Neural cell (in vitro differentiated cells): ENCODE data around the gene SOCS4.

Experiments used
- EP300 ChIP-seq: fragments of 450-650 bp; conservative IDR thresholded peaks from 2 replicates; pipeline ENCODE4 v1.6.1; 2014; ENCODE audit warnings: antibody characterized with exemption, mild to moderate bottlenecking, moderate library complexity; ENCODE audit not compliant: poor library complexity, severe bottlenecking
- EZH2 ChIP-seq: fragments of 200-600, 300-800 bp; shearing (Covaris generic), sonication (generic); IDR thresholded peaks from 2 replicates; pipeline ENCODE4 v1.6.1; 2014; ENCODE audit warnings: antibody characterized with exemption, low read length, borderline replicate concordance, mild to moderate bottlenecking; ENCODE audit not compliant: insufficient read depth, poor library complexity, severe bottlenecking
- POLR2AphosphoS5 ChIP-seq: IDR thresholded peaks from 2 replicates; pipeline ENCODE4 v1.6.1; 2012
- RAD21 ChIP-seq: fragments of 450-650 bp; conservative IDR thresholded peaks from 2 replicates; pipeline ENCODE4 v1.6.1; 2014; ENCODE audit warnings: antibody characterized with exemption, mild to moderate bottlenecking, moderate library complexity
- TAF1 ChIP-seq: IDR thresholded peaks from 2 replicates; pipeline ENCODE4 v1.6.1; 2012; ENCODE audit warnings: low read depth
- TF ChIP-seq, protein P1 (sequence below): fragments of 450-650 bp; IDR thresholded peaks from 2 replicates; pipeline ENCODE4 v1.5.1; 2014; ENCODE audit warnings: antibody characterized with exemption, mild to moderate bottlenecking, moderate library complexity; ENCODE audit not compliant: poor library complexity, severe bottlenecking
- TF ChIP-seq, protein P2 (sequence below): IDR thresholded peaks from 2 replicates; pipeline ENCODE4 v1.6.1; 2012; ENCODE audit warnings: borderline replicate concordance

DNA sequence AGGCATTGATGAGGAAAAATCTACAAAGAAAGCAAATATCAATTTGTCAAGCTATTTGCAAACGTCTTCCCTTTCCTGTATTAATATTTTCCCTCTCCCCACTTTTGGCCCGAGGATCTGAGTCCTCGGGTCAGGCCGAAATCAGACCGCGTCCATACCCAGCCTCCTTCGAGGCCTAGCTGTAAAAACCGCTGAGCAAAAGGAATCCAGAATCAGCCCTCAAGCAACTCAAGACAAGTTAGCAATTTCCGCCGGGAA lies 24.1 kb downstream of the SOCS4 start:
- TF ChIP-seq, protein P1, sequence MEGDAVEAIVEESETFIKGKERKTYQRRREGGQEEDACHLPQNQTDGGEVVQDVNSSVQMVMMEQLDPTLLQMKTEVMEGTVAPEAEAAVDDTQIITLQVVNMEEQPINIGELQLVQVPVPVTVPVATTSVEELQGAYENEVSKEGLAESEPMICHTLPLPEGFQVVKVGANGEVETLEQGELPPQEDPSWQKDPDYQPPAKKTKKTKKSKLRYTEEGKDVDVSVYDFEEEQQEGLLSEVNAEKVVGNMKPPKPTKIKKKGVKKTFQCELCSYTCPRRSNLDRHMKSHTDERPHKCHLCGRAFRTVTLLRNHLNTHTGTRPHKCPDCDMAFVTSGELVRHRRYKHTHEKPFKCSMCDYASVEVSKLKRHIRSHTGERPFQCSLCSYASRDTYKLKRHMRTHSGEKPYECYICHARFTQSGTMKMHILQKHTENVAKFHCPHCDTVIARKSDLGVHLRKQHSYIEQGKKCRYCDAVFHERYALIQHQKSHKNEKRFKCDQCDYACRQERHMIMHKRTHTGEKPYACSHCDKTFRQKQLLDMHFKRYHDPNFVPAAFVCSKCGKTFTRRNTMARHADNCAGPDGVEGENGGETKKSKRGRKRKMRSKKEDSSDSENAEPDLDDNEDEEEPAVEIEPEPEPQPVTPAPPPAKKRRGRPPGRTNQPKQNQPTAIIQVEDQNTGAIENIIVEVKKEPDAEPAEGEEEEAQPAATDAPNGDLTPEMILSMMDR = no peak
- TF ChIP-seq EZH2 (no peak), EP300 (no peak), RAD21 (no peak), TAF1 (no peak), POLR2AphosphoS5 (no peak)
- TF ChIP-seq, protein P2, sequence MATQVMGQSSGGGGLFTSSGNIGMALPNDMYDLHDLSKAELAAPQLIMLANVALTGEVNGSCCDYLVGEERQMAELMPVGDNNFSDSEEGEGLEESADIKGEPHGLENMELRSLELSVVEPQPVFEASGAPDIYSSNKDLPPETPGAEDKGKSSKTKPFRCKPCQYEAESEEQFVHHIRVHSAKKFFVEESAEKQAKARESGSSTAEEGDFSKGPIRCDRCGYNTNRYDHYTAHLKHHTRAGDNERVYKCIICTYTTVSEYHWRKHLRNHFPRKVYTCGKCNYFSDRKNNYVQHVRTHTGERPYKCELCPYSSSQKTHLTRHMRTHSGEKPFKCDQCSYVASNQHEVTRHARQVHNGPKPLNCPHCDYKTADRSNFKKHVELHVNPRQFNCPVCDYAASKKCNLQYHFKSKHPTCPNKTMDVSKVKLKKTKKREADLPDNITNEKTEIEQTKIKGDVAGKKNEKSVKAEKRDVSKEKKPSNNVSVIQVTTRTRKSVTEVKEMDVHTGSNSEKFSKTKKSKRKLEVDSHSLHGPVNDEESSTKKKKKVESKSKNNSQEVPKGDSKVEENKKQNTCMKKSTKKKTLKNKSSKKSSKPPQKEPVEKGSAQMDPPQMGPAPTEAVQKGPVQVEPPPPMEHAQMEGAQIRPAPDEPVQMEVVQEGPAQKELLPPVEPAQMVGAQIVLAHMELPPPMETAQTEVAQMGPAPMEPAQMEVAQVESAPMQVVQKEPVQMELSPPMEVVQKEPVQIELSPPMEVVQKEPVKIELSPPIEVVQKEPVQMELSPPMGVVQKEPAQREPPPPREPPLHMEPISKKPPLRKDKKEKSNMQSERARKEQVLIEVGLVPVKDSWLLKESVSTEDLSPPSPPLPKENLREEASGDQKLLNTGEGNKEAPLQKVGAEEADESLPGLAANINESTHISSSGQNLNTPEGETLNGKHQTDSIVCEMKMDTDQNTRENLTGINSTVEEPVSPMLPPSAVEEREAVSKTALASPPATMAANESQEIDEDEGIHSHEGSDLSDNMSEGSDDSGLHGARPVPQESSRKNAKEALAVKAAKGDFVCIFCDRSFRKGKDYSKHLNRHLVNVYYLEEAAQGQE = no peak
